OCI-LY3 (cell line): ENCODE data around the gene TTPAL.

Source experiments
- H2AFZ ChIP-seq: fragments of 200-600, 300-600 bp; shearing (Covaris generic); 2 replicates; pipeline ENCODE4 v1.6.0; 2014; ENCODE audit warnings: antibody characterized with exemption, low read depth, low read length
- H3K27ac ChIP-seq: fragments of 200-600, 300-600 bp; sonication (generic); 2 replicates; pipeline ENCODE4 v1.5.1; 2014; ENCODE audit warnings: mild to moderate bottlenecking, low read length, moderate library complexity, mixed read lengths
- H3K27me3 ChIP-seq: fragments of 200-600, 300-600 bp; sonication (generic); 2 replicates; pipeline ENCODE4 v1.6.1; 2014; ENCODE audit warnings: low read depth, low read length, mixed read lengths
- H3K36me3 ChIP-seq: fragments of 200-600, 300-600 bp; sonication (generic); replicated peaks from 2 replicates; pipeline ENCODE3; 2014; ENCODE audit warnings: low read depth, low read length, mixed read lengths
- H3K4me1 ChIP-seq: fragments of 300-600, 200-600 bp; sonication (generic); 2 replicates; pipeline ENCODE4 v1.6.1; 2014; ENCODE audit warnings: low read length, mixed read lengths
- H3K4me2 ChIP-seq: fragments of 200-600, 300-600 bp; sonication (generic); 2 replicates; pipeline ENCODE4 v1.6.1; 2014; ENCODE audit warnings: low read length, mixed read lengths
- H3K4me3 ChIP-seq: fragments of 300-600, 200-600 bp; sonication (generic); 2 replicates; pipeline ENCODE4 v1.5.1; 2014; ENCODE audit warnings: antibody characterized with exemption, mild to moderate bottlenecking, low read length, moderate library complexity
- H3K79me2 ChIP-seq: fragments of 300-600, 200-600 bp; shearing (Covaris generic); 2 replicates; pipeline ENCODE4 v1.6.1; 2014; ENCODE audit warnings: mild to moderate bottlenecking, low read length, mixed read lengths
- H3K9ac ChIP-seq: fragments of 300-600, 200-600 bp; shearing (Covaris generic); 2 replicates; pipeline ENCODE4 v1.6.0; 2014; ENCODE audit warnings: mild to moderate bottlenecking, low read length, moderate library complexity
- H3K9me3 ChIP-seq: fragments of 200-600, 300-600 bp; shearing (Covaris generic); 2 replicates; pipeline ENCODE4 v1.6.1; 2014; ENCODE audit warnings: low read length, mixed read lengths; ENCODE audit not compliant: insufficient read depth
- H4K20me1 ChIP-seq: fragments of 200-600, 300-600 bp; sonication (generic); 2 replicates; pipeline ENCODE4 v1.6.1; 2016; ENCODE audit warnings: low read length, mixed read lengths; ENCODE audit not compliant: insufficient read depth
- CTCF ChIP-seq: fragments of 200-600, 300-600 bp; sonication (generic); IDR thresholded peaks from 2 replicates; pipeline ENCODE4 v1.5.1; 2014; ENCODE audit warnings: antibody characterized with exemption, low read length, low read depth
- EZH2phosphoT487 ChIP-seq: fragments of 200-600 bp; shearing (Covaris generic); IDR thresholded peaks from 2 replicates; pipeline ENCODE4 v1.6.1; 2018; ENCODE audit warnings: antibody characterized with exemption, mixed run types, low read depth

TTPAL gene

DNA sequence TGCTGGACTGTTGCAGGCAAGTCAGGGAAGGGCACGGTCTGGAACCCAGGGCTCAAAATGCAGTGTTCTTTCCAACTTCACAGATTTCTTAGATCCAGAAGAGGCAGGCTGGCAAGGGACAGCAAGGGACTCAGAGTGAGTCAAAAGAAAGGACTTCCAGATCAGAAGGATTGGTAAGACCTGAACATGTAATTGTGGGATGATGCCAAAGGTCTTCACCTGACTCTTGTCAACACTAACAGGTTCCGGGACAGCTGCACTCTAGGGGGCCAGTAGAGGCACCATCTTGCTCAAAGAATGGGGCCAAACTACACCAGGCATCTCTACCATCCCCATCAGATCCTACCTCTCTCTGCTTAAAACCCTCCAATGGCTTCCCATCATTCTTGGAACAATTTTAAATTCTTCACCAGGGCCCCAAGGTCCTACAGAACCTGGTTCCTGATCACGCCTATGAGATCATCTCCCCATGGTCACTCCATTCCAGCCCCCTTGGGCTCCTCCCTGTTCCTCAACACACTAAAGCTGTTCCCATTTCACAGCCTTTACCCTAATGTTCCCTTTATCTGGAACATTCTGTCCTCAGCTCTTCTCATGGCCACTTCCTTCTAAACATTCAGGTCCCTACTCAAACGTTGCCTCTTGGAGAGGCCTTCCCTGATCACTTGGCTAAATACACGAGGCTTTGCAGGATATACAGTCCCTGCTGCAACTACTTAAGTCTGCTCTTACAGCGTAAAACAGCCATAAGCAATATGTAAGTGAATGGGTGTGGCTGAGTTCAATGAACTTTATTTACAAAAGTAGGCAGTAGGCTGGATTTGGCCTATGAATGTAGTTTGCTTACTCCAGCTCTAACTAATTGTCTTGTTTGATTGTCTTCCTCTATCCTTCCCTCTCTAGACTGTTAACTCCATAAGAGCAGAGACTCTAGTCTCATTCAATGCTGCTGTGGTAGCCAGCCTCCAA, 29.6 kb upstream of the TTPAL start:
- Histone ChIP-seq H4K20me1 (no peaks in the 10 kb centered on the region), H2AFZ (no peak overlapping the region), H3K4me3 (no peak overlapping the region), H3K27ac (no peak overlapping the region), H3K27me3 (0 out of 2 replicates have a peak, but pooled peaks cover 7% of the 10 kb centered on the region), H3K79me2 (no peaks in the 10 kb centered on the region), H3K4me1 (peaks cover 6% of the 10 kb centered on the region), H3K4me2 (no peak overlapping the region), H3K9me3 (no peaks in the 10 kb centered on the region), H3K9ac (no peak overlapping the region), H3K36me3 (no peaks in the 10 kb centered on the region)
- TF ChIP-seq EZH2phosphoT487, result no peak
- no peak for TF ChIP-seq CTCF

GRCh38 chr20:44447827-44448419, 27.8 kb upstream of the TTPAL start:
- Histone ChIP-seq H3K4me3 (no peak overlapping the region), H3K9me3 (no peaks in the 10 kb centered on the region)

GRCh38 chr20:44448753-44449546, 26.7 kb upstream of the TTPAL start:
- Histone ChIP-seq H3K4me2 (peak overlapping the region; percentile 19; the same call in 1 of the 2 replicates), H3K9me3 (no peaks in the 10 kb centered on the region), H3K27ac (no peak overlapping the region), H4K20me1 (no peaks in the 10 kb centered on the region), H3K27me3 (peaks cover 14% of the 10 kb centered on the region; the same call in 1 of the 2 replicates), H3K4me1 (peaks cover 6% of the 10 kb centered on the region), H3K4me3 (no peak overlapping the region), H3K36me3 (no peaks in the 10 kb centered on the region), H2AFZ (peak overlapping the region; percentile 80), H3K79me2 (no peaks in the 10 kb centered on the region), H3K9ac (no peak overlapping the region)
- TF ChIP-seq CTCF (peak; percentile 61), EZH2phosphoT487 (no peak)

More at GRCh38 chr20:44447827-44448419, 27.8 kb upstream of the TTPAL start:
- H3K36me3 ChIP-seq, result no peaks in the 10 kb centered on the region
- H3K79me2 ChIP-seq, result no peaks in the 10 kb centered on the region
- H3K4me2 ChIP-seq, result no peak overlapping the region
- H3K27me3 ChIP-seq, result peaks cover 14% of the 10 kb centered on the region; the same call in 1 of the 2 replicates
- H4K20me1 ChIP-seq, result no peaks in the 10 kb centered on the region
- TF ChIP-seq EZH2phosphoT487 (no peak), CTCF (no peak)
- H3K27ac ChIP-seq, result no peak overlapping the region
- peaks cover 6% of the 10 kb centered on the region for H3K4me1 ChIP-seq
- no peak overlapping the region for H3K9ac ChIP-seq
- no peak overlapping the region for H2AFZ ChIP-seq
